Measurements from ENCODE around the gene SH3GL3.

Gene SH3GL3

DNA sequence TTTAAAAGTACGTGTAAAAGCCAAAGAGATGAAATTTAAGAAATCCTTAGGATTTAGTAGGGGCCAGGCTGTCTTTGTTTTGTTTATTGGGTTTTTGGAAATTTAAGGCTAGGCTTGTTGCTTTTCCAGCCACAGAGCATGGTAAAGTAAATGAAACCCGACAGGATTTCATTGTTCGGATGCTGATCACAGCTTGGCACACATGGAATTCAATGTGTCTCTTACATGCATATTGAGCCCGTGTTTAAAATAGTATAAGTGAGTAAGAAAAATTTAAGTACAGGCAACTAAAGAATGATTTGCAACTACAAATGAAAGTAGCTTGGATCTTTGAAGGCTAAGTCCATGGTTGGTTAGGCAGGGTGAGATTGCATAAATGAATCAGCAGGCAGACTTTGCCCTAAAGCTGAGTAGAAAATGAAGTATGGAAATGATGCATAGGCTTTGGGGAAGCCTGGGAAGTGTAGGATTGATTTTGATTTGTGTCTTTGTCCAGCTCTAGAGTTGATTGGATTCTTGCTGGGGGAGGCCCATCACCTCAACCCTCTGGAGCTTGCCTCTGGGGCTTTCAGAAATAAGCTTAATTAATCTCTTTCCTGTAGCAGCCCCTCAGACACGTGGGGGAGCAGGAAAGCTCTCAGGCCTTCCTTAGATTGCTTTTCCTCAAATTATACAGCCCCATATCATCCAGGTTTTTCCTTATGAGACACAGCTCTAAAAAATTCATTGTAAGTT is 138.6 kb downstream of the SH3GL3 start:
- no peak overlapping the region for H3K4me3 ChIP-seq (ENCODE audit: low read length)

DNA sequence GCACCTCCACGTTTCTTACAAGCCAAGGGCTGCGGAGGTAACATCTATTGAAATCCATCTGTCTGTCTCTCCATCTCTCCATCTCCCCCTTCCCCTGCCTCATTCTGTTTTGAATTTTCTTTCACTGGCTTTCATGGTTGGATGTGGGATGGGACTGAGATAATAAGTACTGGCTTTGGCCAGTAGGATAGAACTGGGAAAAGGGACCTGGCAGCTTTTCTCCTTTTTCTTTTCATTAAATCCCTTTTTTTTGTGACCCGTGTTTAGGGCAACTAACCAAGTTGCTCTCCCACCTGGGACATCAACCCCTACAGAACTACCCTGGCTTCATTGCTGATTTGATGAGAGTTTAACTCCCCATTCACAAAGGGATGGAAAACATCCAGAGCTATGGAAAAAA is 139.9 kb downstream of the SH3GL3 start:
- no peak for TF ChIP-seq ZNF274 (IDR thresholded peaks at IDR 0.05; ENCODE audit: low read depth, low read length)

More for the DNA sequence above, 138.6 kb downstream of the SH3GL3 start:
- no peak for TF ChIP-seq ZNF274 (IDR thresholded peaks at IDR 0.05; ENCODE audit: low read depth, low read length)

DNA sequence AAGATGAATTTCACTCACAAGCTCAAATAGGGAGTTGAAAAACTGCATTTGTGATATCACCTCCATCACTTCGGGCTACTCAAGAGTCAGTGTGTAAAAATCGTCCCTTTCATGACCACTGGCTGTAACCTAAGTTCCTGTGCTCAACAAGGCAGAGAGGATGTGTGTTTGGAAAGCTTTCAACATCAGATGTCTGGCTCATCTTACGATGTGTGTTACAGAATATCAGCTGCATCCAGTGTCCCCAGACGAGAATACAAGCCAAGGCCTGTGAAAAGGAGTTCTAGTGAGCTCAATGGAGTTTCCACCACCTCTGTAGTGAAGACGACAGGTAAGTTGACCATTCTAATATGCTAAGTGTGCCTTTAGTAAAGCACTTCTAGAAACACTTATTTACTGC is 141.3 kb downstream of the SH3GL3 start:
- TF ChIP-seq ZNF274 (IDR thresholded peaks at IDR 0.05; ENCODE audit: low read depth, low read length): no peak
- H3K4me3 ChIP-seq (ENCODE audit: low read length): no peak overlapping the region

More for the DNA sequence above, 139.9 kb downstream of the SH3GL3 start:
- no peak overlapping the region for H3K4me3 ChIP-seq (ENCODE audit: low read length)

DNA sequence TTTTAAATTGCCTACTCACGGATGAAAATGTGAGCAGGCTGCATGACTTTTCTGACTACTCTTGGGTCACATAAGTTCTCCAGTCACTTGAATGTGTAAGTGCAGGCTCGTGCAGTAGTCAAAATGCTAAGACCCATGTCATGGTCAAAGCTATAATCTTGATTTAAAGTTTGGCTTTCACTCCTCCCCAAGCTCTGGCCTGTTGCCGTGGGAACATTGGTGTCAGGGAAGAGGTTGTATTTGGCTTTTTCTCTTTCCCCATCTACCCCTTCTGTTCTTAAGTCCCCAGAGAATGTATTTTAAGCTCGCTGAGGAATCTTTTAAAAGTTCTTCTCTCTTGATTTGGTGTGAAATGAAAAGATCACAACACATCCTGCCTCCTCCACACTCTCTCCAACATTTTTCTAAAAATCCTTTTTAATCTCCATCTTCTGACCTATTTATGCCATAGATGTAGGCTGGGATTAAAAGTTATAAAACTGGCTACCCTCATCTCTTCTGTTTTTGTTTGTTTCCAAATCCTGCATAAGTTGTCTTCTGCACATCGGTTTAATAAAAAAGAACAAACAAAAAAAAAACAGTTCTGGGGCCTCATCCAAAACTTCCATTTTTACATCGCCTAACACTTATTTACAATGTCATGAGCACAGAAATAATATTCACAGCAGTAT is 145.4 kb downstream of the SH3GL3 start:
- TF ChIP-seq ZNF274 (IDR thresholded peaks at IDR 0.05; ENCODE audit: low read depth, low read length): no peak
- no peak overlapping the region for H3K4me3 ChIP-seq (ENCODE audit: low read length)

DNA sequence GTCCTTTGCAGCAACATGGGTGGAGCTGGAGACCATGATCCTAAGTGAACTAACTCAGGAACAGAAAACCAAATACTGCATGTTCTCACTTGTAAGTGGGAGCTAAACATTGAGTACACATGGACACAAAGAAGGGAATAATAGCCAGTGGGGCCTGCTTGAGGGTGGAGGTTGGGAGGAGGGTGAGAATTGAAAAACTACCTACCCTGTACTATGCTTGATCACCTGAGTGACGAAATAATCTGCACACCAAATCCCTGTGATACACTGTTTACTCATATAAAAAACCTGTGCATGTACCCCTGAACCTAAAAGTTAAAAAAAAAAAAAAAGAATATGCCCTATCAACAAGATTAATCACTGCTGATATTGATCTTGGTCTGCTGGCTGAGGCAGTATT is 148.1 kb downstream of the SH3GL3 start:
- no peak overlapping the region for H3K4me3 ChIP-seq (ENCODE audit: low read length)
- no peak for TF ChIP-seq ZNF274 (IDR thresholded peaks at IDR 0.05; ENCODE audit: low read depth, low read length)

DNA sequence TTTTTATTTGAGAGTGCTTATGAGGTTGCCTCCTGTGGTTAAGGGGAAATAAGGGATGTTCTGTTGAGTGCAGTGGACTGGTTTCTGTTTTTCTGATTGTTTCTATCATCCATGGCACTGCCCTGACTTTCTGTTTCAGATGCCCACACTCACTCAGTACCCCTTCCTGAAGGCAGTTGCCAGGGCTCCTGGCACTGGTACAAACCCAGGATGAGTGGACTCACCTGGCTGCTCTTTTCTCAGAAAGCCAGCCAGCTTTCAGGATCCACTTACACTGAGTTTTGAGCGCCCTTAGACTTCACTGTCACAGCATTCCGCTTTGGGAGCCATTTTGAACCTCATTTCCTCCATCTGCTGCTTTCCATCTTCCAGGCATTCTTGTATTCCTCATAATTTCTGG is 150.9 kb downstream of the SH3GL3 start:
- no peak for TF ChIP-seq ZNF274 (IDR thresholded peaks at IDR 0.05; ENCODE audit: low read depth, low read length)
- H3K4me3 ChIP-seq (ENCODE audit: low read length): no peak overlapping the region

DNA sequence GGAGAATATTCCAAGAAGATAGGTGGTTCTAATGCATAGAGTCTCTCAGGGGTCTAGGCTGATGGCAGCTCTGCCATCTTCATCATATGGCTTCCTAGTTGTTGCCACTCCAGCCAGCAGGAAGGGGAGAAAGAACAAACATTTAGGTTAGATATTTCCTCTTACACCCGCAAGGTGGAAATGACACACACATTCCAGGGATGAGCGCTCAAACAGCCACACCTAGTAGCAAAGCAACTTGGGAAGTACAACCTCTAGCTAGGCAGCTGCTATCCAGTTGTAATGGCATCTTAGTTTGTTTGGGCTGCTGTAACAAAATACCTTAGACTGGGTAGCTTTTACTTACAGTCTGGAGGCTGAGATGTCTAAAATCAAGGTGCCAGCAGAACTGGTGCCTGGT is 154.9 kb downstream of the SH3GL3 start:
- no peak for TF ChIP-seq ZNF274 (IDR thresholded peaks at IDR 0.05; ENCODE audit: low read depth, low read length)
- no peak overlapping the region for H3K4me3 ChIP-seq (ENCODE audit: low read length)

DNA sequence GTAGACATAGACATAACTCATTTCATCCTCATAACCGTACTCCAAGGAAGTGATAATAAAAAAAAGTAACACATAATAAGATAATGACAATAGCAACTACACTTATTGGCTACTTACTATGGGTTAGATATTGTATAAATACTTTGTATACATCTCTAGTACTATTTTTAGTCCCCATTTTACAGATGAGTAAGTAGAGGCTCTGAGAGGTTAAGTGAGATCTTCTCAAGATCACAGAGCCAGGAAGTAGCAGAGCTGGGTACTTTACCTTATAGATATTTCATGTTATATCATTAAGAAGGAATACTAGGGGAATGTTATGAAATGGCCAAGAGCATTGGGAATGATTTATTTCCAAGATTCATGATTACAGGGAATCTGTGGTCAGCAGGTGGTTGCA is 157.4 kb downstream of the SH3GL3 start:
- H3K4me3 ChIP-seq (ENCODE audit: low read length): no peak overlapping the region
- no peak for TF ChIP-seq ZNF274 (IDR thresholded peaks at IDR 0.05; ENCODE audit: low read depth, low read length)

DNA sequence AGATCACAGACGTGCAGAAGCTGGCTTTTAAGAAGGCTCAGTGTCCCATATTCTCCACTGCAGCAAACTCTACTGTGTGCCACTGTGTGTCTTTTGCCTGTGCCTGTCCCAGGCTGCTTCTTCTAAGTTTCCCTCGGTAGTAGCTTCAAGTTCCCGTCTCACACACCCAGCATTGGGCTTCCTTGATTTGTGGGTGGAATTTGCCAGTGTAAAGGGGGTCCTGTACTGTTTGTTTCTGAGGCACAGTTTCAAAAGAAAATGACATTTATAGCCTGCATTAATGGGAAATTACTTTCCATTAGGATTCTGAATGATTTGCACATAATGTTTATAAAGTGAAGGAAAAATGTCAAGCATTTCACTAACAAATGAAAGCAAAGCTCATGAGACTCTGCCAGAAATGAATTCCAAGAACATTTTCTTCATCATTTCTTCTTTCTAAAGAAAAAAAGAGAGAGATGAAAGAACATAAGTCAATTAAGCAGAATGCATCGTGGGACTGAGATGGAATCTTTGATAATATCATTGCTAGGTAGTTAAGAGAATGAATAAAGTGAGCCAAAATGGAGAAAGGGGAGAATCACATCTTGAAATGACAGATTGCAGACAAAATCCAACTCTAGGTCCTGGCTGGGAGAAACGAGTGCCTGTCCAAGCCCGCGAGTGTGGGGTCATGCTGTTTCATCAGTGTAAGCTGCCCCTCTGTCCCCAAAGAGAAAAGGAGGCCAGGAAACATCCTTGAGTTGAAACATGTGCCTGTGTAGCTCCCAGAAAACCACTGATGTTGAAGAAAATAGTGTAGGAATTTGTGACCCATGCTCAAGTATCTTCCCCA is 158.2 kb downstream of the SH3GL3 start:
- TF ChIP-seq ZNF274 (IDR thresholded peaks at IDR 0.05; ENCODE audit: low read depth, low read length): no peak
- H3K4me3 ChIP-seq (ENCODE audit: low read length): no peak overlapping the region

DNA sequence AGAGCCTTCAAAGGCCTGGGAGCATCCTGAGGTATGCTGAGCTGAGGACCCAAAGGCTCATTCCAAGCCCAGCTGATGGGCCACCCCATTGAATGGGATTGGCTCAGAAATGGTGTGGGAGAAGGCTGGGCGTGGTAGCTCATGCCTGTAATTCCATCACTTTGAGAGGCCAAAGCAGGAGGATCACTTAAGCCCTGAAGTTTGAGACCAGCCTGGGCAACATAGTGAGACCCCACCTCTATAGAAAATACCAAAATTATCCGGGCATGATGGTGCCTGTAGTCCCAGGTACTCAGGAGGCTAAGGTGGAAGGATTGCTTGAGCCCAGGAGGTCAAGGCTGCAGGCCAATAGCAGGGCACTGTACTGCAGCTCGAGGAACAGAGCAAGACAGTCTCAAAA is 163.0 kb downstream of the SH3GL3 start:
- no peak for TF ChIP-seq ZNF274 (IDR thresholded peaks at IDR 0.05; ENCODE audit: low read depth, low read length)

DNA sequence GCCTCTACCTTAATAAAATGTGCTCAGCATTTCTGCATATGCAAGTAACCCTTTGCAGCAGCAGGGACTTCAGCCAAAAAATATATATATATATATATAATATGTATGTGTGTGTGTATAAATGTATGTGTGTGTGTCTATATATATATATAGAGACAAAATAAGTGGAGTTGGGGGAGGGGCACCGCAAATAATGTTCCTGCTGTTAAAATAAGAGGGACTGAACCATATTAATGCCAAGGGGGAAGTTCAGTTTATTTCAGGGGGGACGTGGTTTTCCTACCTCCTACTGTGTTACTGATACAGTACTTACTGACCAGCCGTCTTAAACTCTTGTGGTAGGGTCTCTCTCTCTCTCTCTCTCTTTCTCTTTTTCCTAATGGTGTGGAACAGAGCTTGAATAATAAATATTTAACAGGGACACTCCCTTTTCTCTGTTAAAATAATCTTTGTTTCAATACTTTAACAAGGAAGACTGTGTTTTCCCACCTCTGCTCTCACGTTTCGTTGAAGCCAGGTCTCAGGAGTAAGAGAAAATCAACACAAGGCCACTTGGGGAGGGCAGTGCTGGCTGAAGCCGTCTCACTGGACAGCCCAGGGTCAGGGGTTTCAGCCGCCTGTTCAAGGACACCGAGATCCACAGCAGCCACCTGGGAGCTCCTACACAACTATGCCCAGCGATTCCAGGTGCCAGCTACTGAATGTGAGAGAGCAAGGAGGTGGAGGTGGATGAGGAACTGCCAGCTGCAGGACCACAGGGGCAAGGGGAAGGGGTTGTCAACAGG is 164.0 kb downstream of the SH3GL3 start:
- H3K4me3 ChIP-seq (ENCODE audit: low read length): no peak overlapping the region
- no peak for TF ChIP-seq ZNF274 (IDR thresholded peaks at IDR 0.05; ENCODE audit: low read depth, low read length)

More for the DNA sequence above, 163.0 kb downstream of the SH3GL3 start:
- no peak overlapping the region for H3K4me3 ChIP-seq (ENCODE audit: low read length)

DNA sequence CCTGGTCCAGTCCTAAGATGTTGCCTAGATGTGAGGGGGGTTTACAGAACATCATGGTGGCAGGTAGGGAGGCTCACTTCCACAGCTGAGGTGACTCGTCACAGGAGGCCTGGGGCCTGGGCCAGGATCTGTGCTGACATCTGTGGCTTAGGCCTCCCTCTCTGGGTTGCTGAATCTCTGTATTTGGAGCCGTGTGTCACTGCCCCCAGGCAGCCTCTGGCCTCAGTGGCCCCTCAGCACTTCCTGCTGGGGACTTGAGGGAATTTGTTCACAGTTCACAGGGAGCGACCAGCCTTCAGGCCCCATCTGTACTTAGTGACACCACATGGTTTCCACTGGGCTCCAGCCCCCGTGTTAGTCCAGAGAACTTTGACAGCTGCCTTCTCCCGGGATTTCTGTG is 165.1 kb downstream of the SH3GL3 start:
- no peak for TF ChIP-seq ZNF274 (IDR thresholded peaks at IDR 0.05; ENCODE audit: low read depth, low read length)
- no peak overlapping the region for H3K4me3 ChIP-seq (ENCODE audit: low read length)

DNA sequence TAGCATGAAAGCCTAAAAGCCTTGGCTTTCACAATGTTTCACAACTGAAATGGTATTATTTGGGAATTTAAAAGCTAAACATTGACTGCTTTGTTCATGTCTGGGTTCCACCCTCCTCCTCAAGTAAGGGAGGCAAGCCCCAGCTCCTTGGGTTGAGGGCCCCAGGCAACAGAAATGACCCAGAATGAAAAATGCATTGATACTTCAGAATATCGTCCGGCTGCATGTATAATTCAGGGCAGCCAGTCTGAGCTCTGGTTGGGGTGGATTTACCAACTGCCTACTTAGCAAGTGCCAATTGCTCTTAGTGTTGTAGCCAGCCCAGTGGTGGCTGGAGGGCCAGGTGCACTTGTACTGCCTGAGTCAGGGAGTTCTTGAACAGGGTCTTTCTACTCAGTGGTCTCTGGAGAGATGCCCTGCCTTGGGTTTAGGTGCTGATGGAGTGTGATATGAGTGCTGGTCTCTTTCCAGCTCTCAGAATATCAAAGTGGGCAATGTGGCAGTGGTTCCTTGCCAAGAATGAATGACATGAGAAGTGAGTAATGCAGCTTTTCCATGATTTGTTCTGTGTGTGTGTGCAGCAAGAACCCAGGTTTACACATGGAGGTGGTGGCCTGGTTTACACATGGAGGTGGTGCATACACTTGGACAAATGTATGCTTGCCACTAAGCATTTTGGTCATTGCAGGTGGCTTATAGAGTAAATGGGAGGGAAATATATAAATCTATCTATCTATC is 165.9 kb downstream of the SH3GL3 start:
- no peak for TF ChIP-seq ZNF274 (IDR thresholded peaks at IDR 0.05; ENCODE audit: low read depth, low read length)
- no peak overlapping the region for H3K4me3 ChIP-seq (ENCODE audit: low read length)
